ENCODE data around the gene RAB11FIP5. TPM values are rescaled to one million over a fixed set of nuclear protein-coding genes. Genes with fewer than 3 reads are reported as not detected.
"Not testable (repeated sequence)": the region's sequence is repeated elsewhere in the genome, so short reads cannot be mapped to it uniquely, and the experiment has no call there.

RAB11FIP5 gene
- total and polyA plus RNA-seq, 2 of the 4 experiments (the other 2 are of a cell fraction) = 21.5 to 34.5 TPM

GRCh38 chr2:73067043-73067442, 45.7 kb downstream of the RAB11FIP5 start:
- Histone ChIP-seq H3K18ac (ENCODE audit: low read depth, low read length) (no peak overlapping the region), H3K4me2 (ENCODE audit: low read depth, low read length) (no peak overlapping the region), H2AFZ (replicated peaks; ENCODE audit: low read length, poor library complexity) (no peak overlapping the region), H4K5ac (ENCODE audit: low read depth, low read length) (no peak overlapping the region), H3K4me3 (ENCODE audit: insufficient read depth, low read depth, low read length) (no peak overlapping the region), H3K36me3 (ENCODE audit: control insufficient read depth, insufficient read depth, low read length) (no peaks in the 10 kb centered on the region), H4K91ac (ENCODE audit: insufficient read depth, low read depth, low read length) (no peak overlapping the region), H3K23ac (ENCODE audit: low read depth, low read length) (no peak overlapping the region), H3K9me1 (ENCODE audit: insufficient read depth, low read length) (peaks cover 18% of the 10 kb centered on the region), H3K56ac (ENCODE audit: extremely low read depth, insufficient read depth, low read length) (no peak overlapping the region), H3K14ac (replicated peaks; ENCODE audit: low read depth, low read length) (no peak overlapping the region), H2AK5ac (ENCODE audit: low read depth, low read length) (no peak overlapping the region), H2BK20ac (ENCODE audit: low read depth, low read length) (no peak overlapping the region), H3K9ac (ENCODE audit: low read depth, low read length) (no peak overlapping the region), H3K79me1 (ENCODE audit: low read depth in 1 of 2, low read length in 2 of 2) (peaks cover 44 to 74% of the 10 kb centered on the region in 2 experiments), H2BK120ac (ENCODE audit: low read depth, low read length) (no peak overlapping the region), H3K4me1 (ENCODE audit: control insufficient read depth, insufficient read depth, low read length) (peaks cover 25% of the 10 kb centered on the region), H3K4ac (ENCODE audit: low read depth, low read length) (no peak overlapping the region), H2BK15ac (ENCODE audit: low read depth, low read length) (no peak overlapping the region), H3K9me3 (ENCODE audit: control insufficient read depth, insufficient read depth, low read length) (no peaks in the 10 kb centered on the region), H2AK9ac (replicated peaks; ENCODE audit: low read depth, low read length, poor library complexity) (no peak overlapping the region), H2BK5ac (ENCODE audit: low read depth, low read length, poor library complexity, severe bottlenecking) (no peak overlapping the region), H3K27me3 (ENCODE audit: control insufficient read depth, insufficient read depth, low read length) (no peaks in the 10 kb centered on the region), H3K27ac (ENCODE audit: insufficient read depth, low read length) (no peak overlapping the region), H4K20me1 (ENCODE audit: insufficient read depth, low read length) (no peaks in the 10 kb centered on the region; the same call in 1 of the 2 replicates), H4K8ac (ENCODE audit: low read depth in 2 of 2, low read length in 2 of 2) (no peak overlapping the region)
- no peak for DNase-seq
- dilution Hi-C loops (cut with HindIII; ENCODE audit: low sequenced_read_pairs, unreplicated experiment) = no loop called here
- no TSS peak for BruUV-seq (replicated peaks)
- 83% methylated on average over 1 of the region's 2 CpGs; no CpG with 5 or more reads in 1 of the 2 experiments for WGBS, 2 experiments (ENCODE audit: extremely low coverage in 2 of 2, insufficient read length in 1 of 2)
- no peak for ATAC-seq (ENCODE audit: low read depth)
- TF ChIP-seq CEBPB (IDR thresholded peaks at IDR 0.05; ENCODE audit: low read depth, low read length) (no peak), BHLHE40 (IDR thresholded peaks at IDR 0.05; ENCODE audit: low read depth, low read length) (no peak), MAFK (IDR thresholded peaks at IDR 0.05; ENCODE audit: low read depth, low read length) (peak; percentile 76)
- in situ Hi-C loops (cut with MboI; ENCODE audit: low sequenced_read_pairs) = no loop called here
- intact Hi-C loops (cut with micrococcal nuclease) = no loop called here
- CTCF ChIA-PET = no interaction called here
- POLR2A ChIA-PET (ENCODE audit: unreplicated experiment) = no interaction called here

- BruUV-seq (replicated peaks); in situ Hi-C loops (cut with MboI; ENCODE audit: low sequenced_read_pairs); H2BK20ac ChIP-seq (ENCODE audit: low read depth, low read length); H3K18ac ChIP-seq (ENCODE audit: low read depth, low read length); H2BK5ac ChIP-seq (ENCODE audit: low read depth, low read length, poor library complexity, severe bottlenecking); intact Hi-C loops (cut with micrococcal nuclease); H2AFZ ChIP-seq (replicated peaks; ENCODE audit: low read length, poor library complexity); dilution Hi-C loops (cut with HindIII; ENCODE audit: low sequenced_read_pairs, unreplicated experiment); H4K5ac ChIP-seq (ENCODE audit: low read depth, low read length); H3K27me3 ChIP-seq (ENCODE audit: control insufficient read depth, insufficient read depth, low read length); H3K4me3 ChIP-seq (ENCODE audit: insufficient read depth, low read depth, low read length); H3K4me2 ChIP-seq (ENCODE audit: low read depth, low read length); H3K14ac ChIP-seq (replicated peaks; ENCODE audit: low read depth, low read length); H3K9me3 ChIP-seq (ENCODE audit: control insufficient read depth, insufficient read depth, low read length); ATAC-seq (ENCODE audit: low read depth); CTCF ChIA-PET; DNase-seq; H2BK120ac ChIP-seq (ENCODE audit: low read depth, low read length); H3K27ac ChIP-seq (ENCODE audit: insufficient read depth, low read length); H3K56ac ChIP-seq (ENCODE audit: extremely low read depth, insufficient read depth, low read length); H3K9ac ChIP-seq (ENCODE audit: low read depth, low read length); H3K23ac ChIP-seq (ENCODE audit: low read depth, low read length); H3K36me3 ChIP-seq (ENCODE audit: control insufficient read depth, insufficient read depth, low read length); H4K20me1 ChIP-seq (ENCODE audit: insufficient read depth, low read length); H4K91ac ChIP-seq (ENCODE audit: insufficient read depth, low read depth, low read length); H2BK15ac ChIP-seq (ENCODE audit: low read depth, low read length); POLR2A ChIA-PET (ENCODE audit: unreplicated experiment); H2AK9ac ChIP-seq (replicated peaks; ENCODE audit: low read depth, low read length, poor library complexity): not testable (repeated sequence)
- peak overlapping the region in 1 of 2 experiments; percentile 70; a peak in 2 of 4 replicates for H4K8ac ChIP-seq (ENCODE audit: low read depth in 2 of 2, low read length in 2 of 2)
- WGBS, 2 experiments (ENCODE audit: extremely low coverage in 2 of 2, insufficient read length in 1 of 2) = 96% methylated on average over 5 of the region's 5 CpGs; no CpG with 5 or more reads in 1 of the 2 experiments
- peaks cover 18% of the 10 kb centered on the region for H3K9me1 ChIP-seq (ENCODE audit: insufficient read depth, low read length)
- peaks cover 23% of the 10 kb centered on the region for H3K4me1 ChIP-seq (ENCODE audit: control insufficient read depth, insufficient read depth, low read length)
- peak overlapping the region; percentile 76; the same call in 1 of the 2 replicates for H2AK5ac ChIP-seq (ENCODE audit: low read depth, low read length)
- peaks cover 49 to 77% of the 10 kb centered on the region in 2 experiments for H3K79me1 ChIP-seq (ENCODE audit: low read depth in 1 of 2, low read length in 2 of 2)
- H3K4ac ChIP-seq (ENCODE audit: low read depth, low read length) = 0 out of 2 replicates have a peak overlapping the region, but pooled peaks have one; percentile 12
Measured at GRCh38 chr2:73065070-73065469, 47.7 kb downstream of the RAB11FIP5 start.
